K562 (cell line): ENCODE data around the gene ABCA8. TPM values are rescaled to one million over a fixed set of nuclear protein-coding genes. Genes with fewer than 3 reads are reported as not detected.

Experiments
- ATAC-seq: fragments of 200-7000 bp; cut with Tn5 transposase; 3 replicates; pipeline ENCODE4 v1.9.1; 2020; ENCODE audit warnings: moderate library complexity
- BruUV-seq: library from RNA; stranded (reverse); fragments of 400-500 nt; replicated peaks from 2 replicates; lab custom pipeline; 2021; lab: Mats Ljungman, UMichigan
- CTCF ChIA-PET: fragments of 300-600 bp; formaldehyde crosslinking; extraction: SDS; loops from one replicate; lab custom pipeline; 2021; ENCODE audit warnings: low intra/inter-chr PET ratio; lab: Yijun Ruan, JAX
- POLR2A ChIA-PET: fragments of 300-600, 350-650 bp; sonication (Branson Sonifier 250); formaldehyde crosslinking; extraction: SDS; loops from one replicate; lab custom pipeline; 2021; ENCODE audit warnings: antibody characterized with exemption, inconsistent platforms; lab: Yijun Ruan, JAX
- DNase-seq, 4 experiments: peaks; one replicate each; pipeline versions ENCODE4 v3.0.0 to v3.0.0-alpha.2; 2011 to 2018; ENCODE audit warnings: low spot score in 3 of 4, mixed read lengths in 3 of 4; ENCODE audit errors: extremely low read depth in 1 of 4
- FAIRE-seq: peaks from 2 replicates; lab custom pipeline; 2011; peaks lifted over from hg19 to GRCh38; lab: Jason Lieb, UNC
- H2AFZ ChIP-seq: 2 replicates; pipeline ENCODE4 v1.6.0; 2011; ENCODE audit warnings: low read depth, low read length, control low read depth, inconsistent platforms
- H3K27ac ChIP-seq: fragments of 200-600 bp; 3 replicates; pipeline ENCODE4 v1.8.0; 2011; ENCODE audit warnings: low read depth, mild to moderate bottlenecking, control low read depth, inconsistent platforms, low read length, moderate library complexity, mixed read lengths; ENCODE audit errors: extremely low read depth
- H3K27me3 ChIP-seq, 2 experiments: fragments of 300-600 bp in 1 of 2; 2 replicates in 1 of 2; 3 replicates in 1 of 2; pipeline versions ENCODE4 v1.6.0 to v1.8.0; 2011; ENCODE audit warnings: inconsistent platforms in 2 of 2, low read length in 2 of 2, mild to moderate bottlenecking in 1 of 2, mixed read lengths in 1 of 2, moderate library complexity in 1 of 2; ENCODE audit not compliant: control insufficient read depth in 2 of 2, insufficient read depth in 2 of 2
- H3K36me3 ChIP-seq: fragments of 300-600 bp; 3 replicates; pipeline ENCODE4 v1.8.0; 2011; ENCODE audit warnings: mild to moderate bottlenecking, low read length, inconsistent platforms; ENCODE audit not compliant: control insufficient read depth, insufficient read depth
- H3K4me1 ChIP-seq, 2 experiments: fragments of 200-600 bp in 1 of 2; replicated peaks in 1 of 2; 2 replicates in 1 of 2; 3 replicates in 1 of 2; pipeline versions ENCODE4 v1.5.1 to v1.8.0; 2011; ENCODE audit warnings: inconsistent platforms in 2 of 2, low read length in 2 of 2, mild to moderate bottlenecking in 1 of 2, mixed read lengths in 1 of 2, moderate library complexity in 1 of 2; ENCODE audit not compliant: control insufficient read depth in 2 of 2, insufficient read depth in 2 of 2
- H3K4me2 ChIP-seq: 2 replicates; pipeline ENCODE4 v1.6.1; 2011; ENCODE audit warnings: low read length, control low read depth, inconsistent platforms, mixed read lengths; ENCODE audit not compliant: insufficient read depth
- H3K4me3 ChIP-seq: fragments of 200-600 bp; sonication (generic), shearing (Covaris generic); 2 replicates; pipeline ENCODE4 v1.5.1; 2016; ENCODE audit warnings: control low read depth, inconsistent platforms
- H3K79me2 ChIP-seq: fragments of 200-600 bp; 3 replicates; pipeline ENCODE4 v1.8.0; 2011; ENCODE audit warnings: low read length, inconsistent platforms; ENCODE audit not compliant: control insufficient read depth, insufficient read depth
- H3K9ac ChIP-seq, 2 experiments: 2 replicates each; pipeline versions ENCODE4 v1.6.0 to v1.6.1; 2011; ENCODE audit warnings: low read depth in 2 of 2, low read length in 2 of 2, control low read depth in 1 of 2, inconsistent platforms in 1 of 2, mild to moderate bottlenecking in 1 of 2, mixed read lengths in 1 of 2; ENCODE audit not compliant: insufficient read depth in 1 of 2
- H3K9me1 ChIP-seq: one replicate; pipeline ENCODE4 v1.6.0; 2011; ENCODE audit warnings: inconsistent platforms, mild to moderate bottlenecking, low read length, moderate library complexity; ENCODE audit not compliant: control insufficient read depth, insufficient read depth
- H3K9me3 ChIP-seq: replicated peaks from 2 replicates; pipeline ENCODE4 v1.5.1; 2011; ENCODE audit warnings: low read depth, low read length, inconsistent platforms; ENCODE audit not compliant: control insufficient read depth, insufficient read depth
- H4K20me1 ChIP-seq: replicated peaks from 2 replicates; pipeline ENCODE4 v1.6.1; 2011; ENCODE audit warnings: low read length, inconsistent platforms, mixed read lengths; ENCODE audit not compliant: control insufficient read depth, insufficient read depth
- WGBS: fragments of 100-300 bp; shearing (Covaris generic); methylation state at CpG from one replicate; pipeline ENCODE4 v1.1.6; 2016; ENCODE audit warnings: low coverage, mixed read lengths; ENCODE audit not compliant: insufficient coverage; ENCODE audit errors: missing lambda C conversion rate; 5-methylcytosine and 5-hydroxymethylcytosine counted together
- in situ Hi-C: fragments of 300-500 bp; cut with MboI; formaldehyde crosslinking; loops from 4 replicates; pipeline ENCODE4 v1.15.0; 2018; ENCODE audit warnings: inconsistent platforms, mixed read lengths
- intact Hi-C: fragments of 100-400 bp; cut with micrococcal nuclease; formaldehyde crosslinking; loops from 2 replicates; pipeline ENCODE4 v1.14.2; 2022
- polyA plus RNA-seq, 8 experiments: library from polyadenylated mRNA; depleted of rRNA in 4 of 8; stranded (reverse) in 5 of 8; unstranded in 3 of 8; fragments of >200 nt; fragmentation: Nextera tagmentation in 2 of 8; fragmentation: Illumina TruSeq in 1 of 8; extraction: Ambion mirVana in 2 of 8; extraction: Trizol in 1 of 8; gene quantifications; 2 replicates each; pipeline versions ENCODE4 v1.2.1 to v1.2.3, GENCODE V29; 2011 to 2014; ENCODE audit warnings: inconsistent platforms in 1 of 8, missing spikeins in 1 of 8
- total RNA-seq, 7 experiments: library from RNA; depleted of rRNA in 6 of 7; stranded (reverse); fragments of >200 nt in 6 of 7; fragmentation: Illumina TruSeq in 2 of 7; extraction: Trizol in 2 of 7; gene quantifications; 2 replicates each; pipeline versions ENCODE4 v1.2.1 to v1.2.3, GENCODE V29; 2011 to 2021; ENCODE audit warnings: low replicate concordance in 1 of 7
- TF ChIP-seq, protein P1 (sequence below): fragments of 250-450 bp; sonication (Bioruptor Pico); IDR thresholded peaks from 2 replicates; pipeline ENCODE4 v1.4.0; 2020

ABCA8 gene
- total and polyA plus RNA-seq, 9 of the 15 experiments (the other 6 are each of a cell fraction or from before 2014, with no cell fraction given) = 1.8 to 13.2 (median 12.0) TPM

DNA sequence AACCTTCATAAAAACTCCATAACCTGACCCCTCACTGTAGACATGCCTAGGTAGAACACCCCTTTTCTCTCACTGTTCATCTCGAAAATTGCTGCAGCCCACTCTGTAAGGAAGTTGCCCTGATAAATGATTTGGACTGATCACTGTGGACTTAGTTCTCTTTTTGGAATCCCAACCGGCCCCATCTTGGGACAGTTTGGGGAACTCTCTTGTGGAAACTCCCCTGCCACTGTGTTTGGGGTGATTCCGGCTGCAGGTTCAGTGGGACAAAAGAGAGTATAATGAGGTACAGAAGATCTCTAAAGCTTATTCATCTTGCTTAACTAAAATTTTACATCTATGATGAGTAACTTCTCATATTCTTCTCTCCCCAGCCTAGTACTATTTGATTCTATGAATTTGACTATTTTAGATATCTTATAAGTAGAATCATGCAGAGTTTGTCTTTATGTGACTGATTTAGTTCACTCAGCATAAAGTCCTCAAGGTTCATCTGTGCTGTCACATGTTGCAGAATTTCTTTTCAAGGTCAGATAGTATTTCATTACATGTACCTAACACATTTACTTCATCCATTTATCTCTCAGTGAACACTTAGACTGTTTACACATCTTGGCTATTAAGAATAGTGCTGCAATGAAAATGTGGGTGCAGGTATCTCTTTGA is 84.9 kb downstream of the ABCA8 start:
- Histone ChIP-seq H3K9me1 (no peaks in the 10 kb centered on the region), H3K4me2 (no peak overlapping the region), H3K4me3 (no peak overlapping the region), H3K36me3 (no peaks in the 10 kb centered on the region), H3K9ac (no peak overlapping the region), H3K79me2 (no peaks in the 10 kb centered on the region), H3K4me1 (no peaks in the 10 kb centered on the region), H3K9me3 (no peaks in the 10 kb centered on the region), H2AFZ (no peak overlapping the region), H3K27me3 (no peaks in the 10 kb centered on the region), H3K27ac (no peak overlapping the region), H4K20me1 (no peaks in the 10 kb centered on the region)
- CTCF ChIA-PET = no interaction called here
- DNase-seq = no peak
- WGBS = 20% methylated on average over 3 of the region's 3 CpGs
- TF ChIP-seq, protein P1, sequence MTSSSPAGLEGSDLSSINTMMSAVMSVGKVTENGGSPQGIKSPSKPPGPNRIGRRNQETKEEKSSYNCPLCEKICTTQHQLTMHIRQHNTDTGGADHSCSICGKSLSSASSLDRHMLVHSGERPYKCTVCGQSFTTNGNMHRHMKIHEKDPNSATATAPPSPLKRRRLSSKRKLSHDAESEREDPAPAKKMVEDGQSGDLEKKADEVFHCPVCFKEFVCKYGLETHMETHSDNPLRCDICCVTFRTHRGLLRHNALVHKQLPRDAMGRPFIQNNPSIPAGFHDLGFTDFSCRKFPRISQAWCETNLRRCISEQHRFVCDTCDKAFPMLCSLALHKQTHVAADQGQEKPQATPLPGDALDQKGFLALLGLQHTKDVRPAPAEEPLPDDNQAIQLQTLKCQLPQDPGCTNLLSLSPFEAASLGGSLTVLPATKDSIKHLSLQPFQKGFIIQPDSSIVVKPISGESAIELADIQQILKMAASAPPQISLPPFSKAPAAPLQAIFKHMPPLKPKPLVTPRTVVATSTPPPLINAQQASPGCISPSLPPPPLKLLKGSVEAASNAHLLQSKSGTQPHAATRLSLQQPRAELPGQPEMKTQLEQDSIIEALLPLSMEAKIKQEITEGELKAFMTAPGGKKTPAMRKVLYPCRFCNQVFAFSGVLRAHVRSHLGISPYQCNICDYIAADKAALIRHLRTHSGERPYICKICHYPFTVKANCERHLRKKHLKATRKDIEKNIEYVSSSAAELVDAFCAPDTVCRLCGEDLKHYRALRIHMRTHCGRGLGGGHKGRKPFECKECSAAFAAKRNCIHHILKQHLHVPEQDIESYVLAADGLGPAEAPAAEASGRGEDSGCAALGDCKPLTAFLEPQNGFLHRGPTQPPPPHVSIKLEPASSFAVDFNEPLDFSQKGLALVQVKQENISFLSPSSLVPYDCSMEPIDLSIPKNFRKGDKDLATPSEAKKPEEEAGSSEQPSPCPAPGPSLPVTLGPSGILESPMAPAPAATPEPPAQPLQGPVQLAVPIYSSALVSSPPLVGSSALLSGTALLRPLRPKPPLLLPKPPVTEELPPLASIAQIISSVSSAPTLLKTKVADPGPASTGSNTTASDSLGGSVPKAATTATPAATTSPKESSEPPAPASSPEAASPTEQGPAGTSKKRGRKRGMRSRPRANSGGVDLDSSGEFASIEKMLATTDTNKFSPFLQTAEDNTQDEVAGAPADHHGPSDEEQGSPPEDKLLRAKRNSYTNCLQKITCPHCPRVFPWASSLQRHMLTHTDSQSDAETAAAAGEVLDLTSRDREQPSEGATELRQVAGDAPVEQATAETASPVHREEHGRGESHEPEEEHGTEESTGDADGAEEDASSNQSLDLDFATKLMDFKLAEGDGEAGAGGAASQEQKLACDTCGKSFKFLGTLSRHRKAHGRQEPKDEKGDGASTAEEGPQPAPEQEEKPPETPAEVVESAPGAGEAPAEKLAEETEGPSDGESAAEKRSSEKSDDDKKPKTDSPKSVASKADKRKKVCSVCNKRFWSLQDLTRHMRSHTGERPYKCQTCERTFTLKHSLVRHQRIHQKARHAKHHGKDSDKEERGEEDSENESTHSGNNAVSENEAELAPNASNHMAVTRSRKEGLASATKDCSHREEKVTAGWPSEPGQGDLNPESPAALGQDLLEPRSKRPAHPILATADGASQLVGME = no peak
- no TSS peak for BruUV-seq
- FAIRE-seq = no peak
- in situ Hi-C loops = no loop called here
- POLR2A ChIA-PET = no interaction called here
- ATAC-seq = no peak
- intact Hi-C loops = no loop called here
